Measurements from ENCODE around the gene PLAAT4. TPM values are rescaled to one million over a fixed set of nuclear protein-coding genes. Genes with fewer than 3 reads are reported as not detected.
"Not testable (repeated sequence)": the region's sequence is repeated elsewhere in the genome, so short reads cannot be mapped to it uniquely, and the experiment has no call there.

PLAAT4 gene
- total RNA-seq, 4 donors from 2014 or later: 23.5 to 53.6 (median 39.8) TPM

GRCh38 chr11:63518548-63518947 lies 18.1 kb upstream of the PLAAT4 start:
- 40 to 42% methylated on average over 1 of the region's 1 CpG for WGBS, 2 donors
- no peak overlapping the region for H3K4me3 ChIP-seq (replicated peaks in 1 of 3)
- DNase-seq: no peak
- no peak overlapping the region for H3K27ac ChIP-seq
- no peaks in the 10 kb centered on the region for H3K36me3 ChIP-seq
- H3K4me1 ChIP-seq: peaks cover 0 to 4% of the 10 kb centered on the region in 2 donors
- TF ChIP-seq POLR2A (IDR thresholded peaks at IDR 0.05): no peak
- TF ChIP-seq, protein P1, sequence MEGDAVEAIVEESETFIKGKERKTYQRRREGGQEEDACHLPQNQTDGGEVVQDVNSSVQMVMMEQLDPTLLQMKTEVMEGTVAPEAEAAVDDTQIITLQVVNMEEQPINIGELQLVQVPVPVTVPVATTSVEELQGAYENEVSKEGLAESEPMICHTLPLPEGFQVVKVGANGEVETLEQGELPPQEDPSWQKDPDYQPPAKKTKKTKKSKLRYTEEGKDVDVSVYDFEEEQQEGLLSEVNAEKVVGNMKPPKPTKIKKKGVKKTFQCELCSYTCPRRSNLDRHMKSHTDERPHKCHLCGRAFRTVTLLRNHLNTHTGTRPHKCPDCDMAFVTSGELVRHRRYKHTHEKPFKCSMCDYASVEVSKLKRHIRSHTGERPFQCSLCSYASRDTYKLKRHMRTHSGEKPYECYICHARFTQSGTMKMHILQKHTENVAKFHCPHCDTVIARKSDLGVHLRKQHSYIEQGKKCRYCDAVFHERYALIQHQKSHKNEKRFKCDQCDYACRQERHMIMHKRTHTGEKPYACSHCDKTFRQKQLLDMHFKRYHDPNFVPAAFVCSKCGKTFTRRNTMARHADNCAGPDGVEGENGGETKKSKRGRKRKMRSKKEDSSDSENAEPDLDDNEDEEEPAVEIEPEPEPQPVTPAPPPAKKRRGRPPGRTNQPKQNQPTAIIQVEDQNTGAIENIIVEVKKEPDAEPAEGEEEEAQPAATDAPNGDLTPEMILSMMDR (IDR thresholded peaks at IDR 0.05): no peak
- H3K27me3 ChIP-seq: no peaks in the 10 kb centered on the region
- no peaks in the 10 kb centered on the region for H3K9me3 ChIP-seq
- intact Hi-C loops (cut with DNase I): no loop called here

- intact Hi-C loops (cut with DNase I): no loop called here
- Histone ChIP-seq H3K36me3 (no peaks in the 10 kb centered on the region), H3K27me3 (no peaks in the 10 kb centered on the region), H3K9me3 (no peaks in the 10 kb centered on the region), H3K4me1 (peaks cover 0 to 4% of the 10 kb centered on the region in 2 donors), H3K27ac (no peak overlapping the region), H3K4me3 (replicated peaks in 1 of 3) (no peak overlapping the region)
- WGBS, 2 donors: 88 to 93% methylated on average over 5 of the region's 5 CpGs
- no peak for DNase-seq
- TF ChIP-seq POLR2A (IDR thresholded peaks at IDR 0.05): no peak
- TF ChIP-seq, protein P1 (IDR thresholded peaks at IDR 0.05): no peak
Observed at GRCh38 chr11:63520606-63521170, 15.9 kb upstream of the PLAAT4 start.

- Histone ChIP-seq H3K27ac (no peak overlapping the region), H3K36me3 (no peaks in the 10 kb centered on the region), H3K27me3 (no peaks in the 10 kb centered on the region), H3K4me3 (replicated peaks in 1 of 3) (no peak overlapping the region), H3K4me1 (peaks cover 0 to 4% of the 10 kb centered on the region in 2 donors), H3K9me3 (no peaks in the 10 kb centered on the region)
- no peak for DNase-seq
- no peak for TF ChIP-seq POLR2A (IDR thresholded peaks at IDR 0.05)
- TF ChIP-seq, protein P1 (IDR thresholded peaks at IDR 0.05): no peak
- 84 to 93% methylated on average over 2 of the region's 2 CpGs for WGBS, 2 donors
- intact Hi-C loops (cut with DNase I): no loop called here
Observed at GRCh38 chr11:63521896-63522295, 14.7 kb upstream of the PLAAT4 start.

DNA sequence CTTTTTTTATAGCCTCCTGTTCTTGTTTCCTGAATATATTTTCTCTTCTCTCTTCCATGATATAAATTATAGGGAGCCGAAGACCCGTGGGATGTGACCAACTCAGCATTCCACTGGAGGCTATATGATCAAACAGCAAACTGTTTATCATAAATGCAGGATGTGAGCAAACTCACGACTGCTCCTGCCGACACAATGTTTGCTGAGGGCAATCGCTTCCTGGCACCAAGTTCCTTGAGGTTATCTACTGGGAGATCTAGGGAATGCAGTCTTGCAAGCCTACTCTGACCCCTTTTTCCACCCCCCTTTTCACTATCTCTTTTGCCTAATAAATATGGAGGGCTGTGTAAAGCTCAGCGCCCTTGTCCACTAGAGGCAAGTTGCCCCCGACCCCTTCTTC lies 13.5 kb upstream of the PLAAT4 start:
- 85 to 86% methylated on average over 7 of the region's 7 CpGs for WGBS, 2 donors
- Histone ChIP-seq H3K27me3 (no peaks in the 10 kb centered on the region), H3K4me3 (replicated peaks in 1 of 3) (no peak overlapping the region), H3K27ac (no peak overlapping the region), H3K9me3 (no peaks in the 10 kb centered on the region), H3K4me1 (peaks cover 0 to 4% of the 10 kb centered on the region in 2 donors), H3K36me3 (no peaks in the 10 kb centered on the region)
- no peak for DNase-seq
- TF ChIP-seq POLR2A (IDR thresholded peaks at IDR 0.05): no peak
- TF ChIP-seq, protein P1 (IDR thresholded peaks at IDR 0.05): no peak
- intact Hi-C loops (cut with DNase I): no loop called here

GRCh38 chr11:63527667-63528066 lies 8.9 kb upstream of the PLAAT4 start:
- DNase-seq: no peak
- peaks cover 3 to 7% of the 10 kb centered on the region in 2 donors for H3K4me1 ChIP-seq
- TF ChIP-seq, protein P1 (IDR thresholded peaks at IDR 0.05): no peak
- no peak for TF ChIP-seq POLR2A (IDR thresholded peaks at IDR 0.05)
- no peaks in the 10 kb centered on the region for H3K36me3 ChIP-seq
- H3K27ac ChIP-seq: no peak overlapping the region
- intact Hi-C loops (cut with DNase I): no loop called here
- no peaks in the 10 kb centered on the region for H3K9me3 ChIP-seq
- H3K4me3 ChIP-seq (replicated peaks in 1 of 3): no peak overlapping the region
- no peaks in the 10 kb centered on the region for H3K27me3 ChIP-seq
- 93 to 95% methylated on average over 2 of the region's 2 CpGs for WGBS, 2 donors

GRCh38 chr11:63528156-63528555 lies 8.5 kb upstream of the PLAAT4 start:
- H3K9me3 ChIP-seq; H3K4me1 ChIP-seq; H3K27ac ChIP-seq; H3K27me3 ChIP-seq; H3K4me3 ChIP-seq (replicated peaks in 1 of 3); DNase-seq; intact Hi-C loops (cut with DNase I); H3K36me3 ChIP-seq: not testable (repeated sequence)
- WGBS, 2 donors: 50 to 58% methylated on average over 6 to 7 of the region's 11 CpGs

GRCh38 chr11:63528729-63529278 lies 7.8 kb upstream of the PLAAT4 start:
- intact Hi-C loops (cut with DNase I); H3K27me3 ChIP-seq; DNase-seq; H3K36me3 ChIP-seq; H3K4me1 ChIP-seq; H3K4me3 ChIP-seq (replicated peaks in 1 of 3); H3K9me3 ChIP-seq: not testable (repeated sequence)
- 60 to 83% methylated on average over 1 to 2 of the region's 3 CpGs for WGBS, 2 donors
- H3K27ac ChIP-seq: peak overlapping the region in 1 of 3 donors; percentile 45

DNA sequence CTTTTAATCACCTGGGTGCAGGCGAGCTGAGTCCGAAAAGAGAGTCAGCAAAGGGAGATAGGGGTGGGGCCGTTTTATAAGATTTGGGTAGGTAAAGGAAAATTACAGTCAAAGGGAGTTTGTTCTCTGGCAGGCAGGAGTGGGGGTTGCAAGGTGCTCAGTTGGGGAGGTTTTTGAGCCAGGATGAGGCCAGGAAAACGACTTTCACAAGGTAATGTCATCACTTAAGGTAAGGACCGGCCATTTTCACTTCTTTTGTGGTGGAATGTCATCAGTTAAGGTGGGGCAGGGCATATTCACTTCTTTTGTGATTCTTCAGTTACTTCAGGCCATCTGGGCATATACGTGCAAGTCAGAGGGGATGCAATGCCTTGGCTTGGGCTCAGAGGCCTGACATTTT lies 7.2 kb upstream of the PLAAT4 start:
- WGBS, 2 donors: 80 to 83% methylated on average over 6 of the region's 6 CpGs
- H3K36me3 ChIP-seq; H3K9me3 ChIP-seq; H3K27ac ChIP-seq; DNase-seq; H3K27me3 ChIP-seq; H3K4me3 ChIP-seq (replicated peaks in 1 of 3); intact Hi-C loops (cut with DNase I); H3K4me1 ChIP-seq: not testable (repeated sequence)
